Kidney epithelial cell (primary cell): Measurements from ENCODE around the gene STIMATE. TPM values are rescaled to one million over a fixed set of nuclear protein-coding genes. Genes with fewer than 3 reads are reported as not detected.

Source experiments
- DNase-seq: peaks from one replicate; pipeline ENCODE4 v3.0.0-alpha.2; 2010; ENCODE audit warnings: low read depth
- H3K27me3 ChIP-seq: 2 replicates; pipeline ENCODE4 v1.6.0; 2011; ENCODE audit warnings: low read length; ENCODE audit not compliant: control insufficient read depth, insufficient read depth
- H3K36me3 ChIP-seq: 2 replicates; pipeline ENCODE4 v1.5.1; 2011; ENCODE audit warnings: low read length; ENCODE audit not compliant: control insufficient read depth, insufficient read depth
- H3K4me3 ChIP-seq: 2 replicates; pipeline ENCODE4 v1.5.1; 2011; ENCODE audit warnings: low read depth, mild to moderate bottlenecking, control low read depth, low read length
- CTCF ChIP-seq: IDR thresholded peaks from 2 replicates; pipeline ENCODE4 v1.5.1; 2011; ENCODE audit warnings: mild to moderate bottlenecking, moderate library complexity, low read length, control low read depth, inconsistent platforms; ENCODE audit not compliant: insufficient read depth, poor library complexity, severe bottlenecking
- total RNA-seq: library from RNA; depleted of rRNA; stranded (reverse); fragments of >200 nt; gene quantifications from 2 replicates; pipeline ENCODE4 v1.2.3, GENCODE V29; 2015

STIMATE gene
- total RNA-seq, 1 donor from 2014 or later: 15.2 TPM

- Histone ChIP-seq H3K27me3 (no peaks in the 10 kb centered on the region), H3K36me3 (no peaks in the 10 kb centered on the region), H3K4me3 (no peak overlapping the region)
- no peak for TF ChIP-seq CTCF
- no peak for DNase-seq
Measured at GRCh38 chr3:52843108-52843865, 54.1 kb downstream of the STIMATE start.

DNA sequence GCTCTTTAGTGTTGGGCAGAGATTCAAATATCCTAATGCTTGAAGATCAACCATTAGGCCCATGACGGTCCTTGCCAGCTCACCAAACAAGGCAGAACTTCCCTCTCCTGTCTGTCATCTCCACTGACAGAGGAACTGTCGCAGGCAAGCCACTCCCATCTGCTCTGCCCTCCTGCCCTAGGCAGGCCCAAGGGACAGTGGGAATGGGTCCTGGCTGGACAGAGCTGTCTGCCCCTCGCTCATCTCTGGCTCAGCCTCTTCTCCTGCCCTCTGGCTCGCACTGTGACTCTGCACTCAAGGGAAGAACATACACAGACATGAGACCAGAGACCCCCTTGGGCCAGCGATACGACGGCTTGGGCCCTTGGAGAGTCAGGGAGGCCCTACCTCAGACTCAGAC is 54.9 kb downstream of the STIMATE start:
- no peak for DNase-seq
- TF ChIP-seq CTCF: no peak
- Histone ChIP-seq H3K36me3 (no peaks in the 10 kb centered on the region), H3K27me3 (no peaks in the 10 kb centered on the region), H3K4me3 (no peak overlapping the region)

DNA sequence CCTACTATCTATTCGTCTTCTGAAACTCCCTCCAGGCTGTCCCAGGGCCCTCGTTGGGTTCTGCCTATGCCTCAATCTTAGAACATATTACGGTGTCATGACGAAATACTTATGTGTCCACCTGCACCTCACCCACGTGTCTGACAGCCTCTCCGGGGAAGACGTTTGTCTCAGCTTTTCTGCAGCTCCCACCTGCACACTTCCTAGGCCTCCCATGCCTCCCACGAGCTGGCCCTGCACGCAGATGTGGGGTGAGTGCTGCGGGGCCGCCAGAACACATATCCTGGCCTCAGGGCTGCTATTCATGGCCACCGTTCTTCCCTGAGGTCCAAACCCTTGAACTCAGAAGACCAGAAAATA is 55.4 kb downstream of the STIMATE start:
- no peak for DNase-seq

GRCh38 chr3:52841211-52841980 is 56.0 kb downstream of the STIMATE start:
- no peak for DNase-seq
- no peak overlapping the region for H3K4me3 ChIP-seq
- no peaks in the 10 kb centered on the region for H3K27me3 ChIP-seq
- no peaks in the 10 kb centered on the region for H3K36me3 ChIP-seq
- no peak for TF ChIP-seq CTCF

More for the DNA sequence above, 55.4 kb downstream of the STIMATE start:
- no peaks in the 10 kb centered on the region for H3K36me3 ChIP-seq
- H3K4me3 ChIP-seq: no peak overlapping the region
- TF ChIP-seq CTCF: no peak
- no peaks in the 10 kb centered on the region for H3K27me3 ChIP-seq

GRCh38 chr3:52839892-52840545 is 57.3 kb downstream of the STIMATE start:
- H3K27me3 ChIP-seq: no peaks in the 10 kb centered on the region
- H3K4me3 ChIP-seq: no peak overlapping the region
- no peaks in the 10 kb centered on the region for H3K36me3 ChIP-seq
- no peak for DNase-seq
- no peak for TF ChIP-seq CTCF
